Skeletal muscle tissue (tissue), 5 donors: ENCODE data around the gene LRFN2. TPM values are rescaled to one million over a fixed set of nuclear protein-coding genes. Genes with fewer than 3 reads are reported as not detected.

Experiments
- H3K27ac ChIP-seq: one replicate; pipeline ENCODE4 v1.7.0; 2013; ENCODE audit warnings: mild to moderate bottlenecking, low read depth, low read length, inconsistent platforms
- H3K27me3 ChIP-seq, 3 donors: one replicate each; pipeline ENCODE4 v1.7.0; 2013; ENCODE audit warnings: low read length in 3 of 3; ENCODE audit not compliant: control insufficient read depth in 3 of 3, insufficient read depth in 3 of 3
- H3K36me3 ChIP-seq, 3 donors: one replicate each; pipeline ENCODE4 v1.7.0; 2013; ENCODE audit warnings: low read length in 3 of 3; ENCODE audit not compliant: control insufficient read depth in 3 of 3, insufficient read depth in 3 of 3
- H3K4me1 ChIP-seq, 3 donors: one replicate each; pipeline ENCODE4 v1.7.0; 2013; ENCODE audit warnings: low read length in 3 of 3, mild to moderate bottlenecking in 3 of 3; ENCODE audit not compliant: control insufficient read depth in 3 of 3, insufficient read depth in 3 of 3
- H3K4me3 ChIP-seq, 3 donors: one replicate each; pipeline ENCODE4 v1.7.0; 2013; ENCODE audit warnings: low read length in 3 of 3
- H3K9ac ChIP-seq, 3 donors: one replicate each; pipeline ENCODE4 v1.7.0; 2013; ENCODE audit warnings: low read length in 3 of 3, mild to moderate bottlenecking in 3 of 3, moderate library complexity in 2 of 3, low read depth in 1 of 3
- H3K9me3 ChIP-seq, 3 donors: one replicate each; pipeline ENCODE4 v1.7.0; 2013; ENCODE audit warnings: low read length in 3 of 3; ENCODE audit not compliant: control insufficient read depth in 3 of 3
- small RNA-seq: library from RNA; depleted of rRNA; stranded (forward); fragments of <200 nt; gene quantifications from one replicate; pipeline ENCODE3, GENCODE V24; 2014
- total RNA-seq: library from RNA; depleted of rRNA; stranded (reverse); fragments of >200 nt; gene quantifications from one replicate; pipeline ENCODE4 v1.2.3, GENCODE V29; 2014
- donor health status: Osteomylitis.

LRFN2 gene
- total RNA-seq, 1 donor from 2014 or later: not detected

GRCh38 chr6:40344566-40345167 is 242.5 kb downstream of the LRFN2 start:
- Histone ChIP-seq H3K27ac (peak overlapping the region; percentile 67), H3K9me3 (no peaks in the 10 kb centered on the region), H3K4me1 (peaks cover 31 to 41% (median 32%) of the 10 kb centered on the region in 3 donors), H3K27me3 (no peaks in the 10 kb centered on the region), H3K4me3 (no peak overlapping the region), H3K9ac (peak overlapping the region in 2 of 3 donors; percentile 6 to 62), H3K36me3 (no peaks in the 10 kb centered on the region)

DNA sequence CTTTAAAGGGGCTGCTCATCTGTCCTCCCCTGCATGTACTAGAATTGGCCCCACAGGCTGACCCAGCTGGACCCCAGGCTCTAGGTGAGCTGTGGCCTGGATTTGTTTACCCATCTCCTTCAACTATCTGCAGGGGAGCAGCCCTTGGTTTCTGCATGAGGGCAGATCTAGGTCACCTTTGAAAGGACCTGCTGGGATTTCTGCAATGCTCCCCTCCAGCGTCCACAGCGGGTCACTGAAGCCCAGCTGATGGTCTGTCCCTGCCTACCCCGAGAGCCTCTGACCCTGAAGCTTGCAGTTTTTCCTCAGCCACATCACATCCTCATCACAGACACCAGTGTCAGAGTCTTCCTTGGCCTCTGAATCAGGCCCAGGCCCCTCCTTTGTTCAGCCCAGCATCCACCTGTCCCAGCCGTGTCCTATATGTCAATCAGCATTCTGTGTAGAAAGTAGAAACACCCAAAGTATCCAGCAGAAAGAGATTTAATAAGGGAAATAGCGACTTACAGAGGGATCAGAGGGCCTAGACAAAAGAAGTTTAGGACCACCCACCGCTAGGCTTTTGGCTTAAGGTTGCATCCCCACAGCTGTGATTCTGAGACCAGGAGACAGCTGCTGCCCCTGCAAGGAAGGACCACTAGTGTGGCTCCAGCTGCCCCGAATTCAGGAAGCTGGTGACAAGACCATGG is 243.1 kb downstream of the LRFN2 start:
- Histone ChIP-seq H3K9ac (peak overlapping the region in 1 of 3 donors; percentile 40), H3K27me3 (peaks cover 0 to 6% (median 0%) of the 10 kb centered on the region in 3 donors), H3K36me3 (no peaks in the 10 kb centered on the region), H3K9me3 (no peaks in the 10 kb centered on the region), H3K4me3 (no peak overlapping the region), H3K4me1 (peaks cover 31 to 41% (median 32%) of the 10 kb centered on the region in 3 donors), H3K27ac (peak overlapping the region; percentile 67)

DNA sequence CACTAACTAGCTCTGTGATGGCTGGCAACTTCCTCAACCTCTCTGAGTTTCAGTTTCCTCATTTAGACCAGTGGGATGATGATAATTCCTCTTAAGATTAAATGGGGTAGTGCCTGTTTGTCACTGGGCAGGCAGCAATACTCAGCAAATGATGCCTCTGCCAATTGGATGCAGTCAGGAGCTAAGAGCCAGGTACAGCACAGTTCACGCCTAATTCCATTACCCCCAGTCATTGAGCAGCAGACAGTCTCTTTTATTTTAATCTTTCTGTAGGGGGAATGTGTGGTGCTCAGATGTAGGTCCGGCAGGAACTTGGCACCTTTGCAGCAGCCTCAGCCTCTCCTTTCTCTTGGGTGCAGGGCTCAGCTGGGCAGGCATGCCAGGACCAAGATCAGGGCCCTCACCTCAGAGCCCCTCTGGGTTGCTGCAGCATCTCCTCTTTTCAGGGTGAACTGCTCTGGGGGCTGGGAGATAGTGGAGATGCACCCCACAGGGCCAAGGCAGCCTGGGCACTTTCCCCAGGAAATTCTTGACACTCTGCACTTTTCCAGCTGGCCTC is 243.8 kb downstream of the LRFN2 start:
- peaks cover 0 to 10% (median under 1%) of the 10 kb centered on the region in 3 donors for H3K27me3 ChIP-seq
- no peak overlapping the region for H3K27ac ChIP-seq
- H3K4me1 ChIP-seq: peaks cover 28 to 41% (median 32%) of the 10 kb centered on the region in 3 donors

DNA sequence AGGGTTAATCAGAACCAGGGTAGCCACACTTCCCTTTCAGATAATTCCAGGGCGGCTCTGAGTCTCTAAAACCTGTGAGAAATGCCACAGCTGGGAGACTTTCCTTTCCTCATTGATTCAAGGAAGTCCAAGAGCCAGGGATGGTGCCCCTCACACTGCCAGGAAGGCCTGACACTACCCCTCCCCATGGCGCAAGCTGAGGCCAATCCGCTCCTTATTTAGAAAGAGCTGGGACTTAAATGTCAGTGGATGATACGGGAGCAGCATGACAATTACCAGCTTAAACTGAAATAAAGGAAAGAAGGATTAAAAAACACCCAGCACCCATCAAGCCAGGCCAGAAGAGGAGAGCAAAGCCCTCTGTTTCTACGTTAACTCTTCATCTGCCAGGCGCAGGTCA is 244.4 kb downstream of the LRFN2 start:
- H3K9ac ChIP-seq: no peak overlapping the region
- H3K27me3 ChIP-seq: peaks cover 0 to 17% (median 3%) of the 10 kb centered on the region in 3 donors
- H3K36me3 ChIP-seq: no peaks in the 10 kb centered on the region
- H3K27ac ChIP-seq: no peak overlapping the region
- no peak overlapping the region for H3K4me3 ChIP-seq
- peaks cover 28 to 41% (median 32%) of the 10 kb centered on the region in 3 donors for H3K4me1 ChIP-seq
- H3K9me3 ChIP-seq: no peaks in the 10 kb centered on the region

More for the DNA sequence above, 243.8 kb downstream of the LRFN2 start:
- Histone ChIP-seq H3K9ac (no peak overlapping the region), H3K36me3 (no peaks in the 10 kb centered on the region), H3K4me3 (no peak overlapping the region), H3K9me3 (no peaks in the 10 kb centered on the region)

GRCh38 chr6:40341726-40342125 is 245.4 kb downstream of the LRFN2 start:
- Histone ChIP-seq H3K4me3 (no peak overlapping the region), H3K4me1 (peaks cover 28 to 34% (median 32%) of the 10 kb centered on the region in 3 donors), H3K9me3 (no peaks in the 10 kb centered on the region), H3K36me3 (no peaks in the 10 kb centered on the region), H3K9ac (no peak overlapping the region), H3K27me3 (peaks cover 0 to 22% (median 5%) of the 10 kb centered on the region in 3 donors), H3K27ac (no peak overlapping the region)

Small RNA genes within 50 kb of the gene (small RNA-seq; reads per million reads assigned to genes)
- gene RNU6-250P: not detected
